Measurements from ENCODE around the gene AGAP1.

The AGAP1 gene

DNA sequence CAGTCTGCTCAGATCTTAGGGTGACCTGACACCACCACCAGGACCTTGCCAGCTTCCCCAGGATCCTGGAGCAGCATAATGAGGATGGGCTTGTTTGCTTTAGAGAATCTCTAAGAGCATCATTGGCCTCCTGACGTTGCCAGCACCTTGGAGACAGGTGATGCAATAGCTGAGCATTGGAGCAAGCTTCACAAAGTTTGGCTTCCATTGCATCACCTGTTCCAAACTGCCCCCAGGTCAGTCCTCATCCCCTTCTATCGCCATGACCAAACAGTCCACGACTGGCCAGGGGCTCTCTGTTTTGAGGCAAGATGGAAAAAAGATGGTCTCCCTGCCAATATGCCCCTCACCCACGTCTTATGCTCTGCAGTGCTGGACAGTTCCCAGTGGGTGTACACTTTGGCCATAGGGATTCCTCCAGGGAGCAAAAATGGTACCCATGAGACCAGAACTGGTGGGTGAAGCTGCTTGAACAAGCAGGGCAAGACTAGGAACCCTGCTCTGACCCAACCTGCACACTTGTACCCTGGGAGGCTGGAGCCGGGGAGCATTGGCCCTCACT is 22.6 kb upstream of the AGAP1 start:
- peaks cover 3% of the 10 kb centered on the region for H3K27me3 Mint-ChIP-seq
- no peak for DNase-seq (ENCODE audit: low spot score in 2 of 2)
- H3K4me3 Mint-ChIP-seq = no peak overlapping the region
- ATAC-seq (ENCODE audit: low read depth) = no peak
- no peaks in the 10 kb centered on the region for H3K36me3 Mint-ChIP-seq
- H3K4me1 Mint-ChIP-seq = no peaks in the 10 kb centered on the region
- H3K9me3 Mint-ChIP-seq = peaks cover 5% of the 10 kb centered on the region
- no peak overlapping the region for H3K27ac Mint-ChIP-seq

DNA sequence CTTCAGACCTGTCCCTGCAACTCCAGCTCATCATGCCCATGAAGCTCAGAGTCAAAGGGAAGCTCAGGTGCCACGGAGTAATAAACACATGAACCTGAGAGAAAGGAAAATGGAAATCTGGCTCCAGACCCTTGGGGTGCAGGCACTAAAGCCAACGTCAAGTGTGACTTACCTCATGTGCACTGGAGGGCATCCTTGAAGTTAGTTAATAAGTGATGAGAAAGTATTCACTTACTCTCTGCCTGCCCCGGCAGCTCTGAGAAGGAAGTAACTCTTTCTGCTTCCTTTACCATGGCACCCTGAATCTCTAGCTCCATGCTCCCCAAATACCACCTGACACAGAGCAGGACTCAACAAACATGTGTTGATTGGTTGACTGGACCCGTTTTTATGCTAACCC is 21.4 kb upstream of the AGAP1 start:
- H3K36me3 Mint-ChIP-seq = no peaks in the 10 kb centered on the region
- peaks cover 3% of the 10 kb centered on the region for H3K27me3 Mint-ChIP-seq

DNA sequence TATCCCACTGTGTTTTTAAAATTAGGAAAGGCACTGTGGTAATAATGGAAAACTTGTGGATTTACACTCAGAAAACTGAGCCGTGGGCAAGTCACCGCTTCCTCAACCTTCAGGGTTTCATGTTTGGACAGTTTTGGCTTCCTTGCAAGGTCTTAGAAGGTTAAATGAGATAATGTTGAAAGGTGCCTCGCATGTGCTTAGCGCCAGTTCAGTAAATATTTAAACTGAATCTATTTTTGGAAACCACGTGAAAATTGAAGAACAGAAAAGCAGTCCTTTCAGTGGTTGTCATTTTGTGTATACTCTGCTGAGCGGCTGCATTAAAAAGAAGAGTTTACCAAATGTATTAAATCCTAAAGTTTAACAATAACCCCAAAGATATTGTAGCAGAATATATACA is 15.2 kb upstream of the AGAP1 start:
- Mint-ChIP-seq H3K4me1 (no peaks in the 10 kb centered on the region), H3K36me3 (no peaks in the 10 kb centered on the region), H3K27ac (no peak overlapping the region), H3K4me3 (no peak overlapping the region), H3K27me3 (peaks cover 5% of the 10 kb centered on the region), H3K9me3 (peaks cover 7% of the 10 kb centered on the region)
- no peak for DNase-seq (ENCODE audit: low spot score in 2 of 2)
- no peak for ATAC-seq (ENCODE audit: low read depth)

More for the DNA sequence above, 21.4 kb upstream of the AGAP1 start:
- Mint-ChIP-seq H3K4me1 (no peaks in the 10 kb centered on the region), H3K9me3 (peaks cover 5% of the 10 kb centered on the region), H3K4me3 (no peak overlapping the region), H3K27ac (no peak overlapping the region)
- DNase-seq (ENCODE audit: low spot score in 2 of 2) (no peak), ATAC-seq (ENCODE audit: low read depth) (no peak)

DNA sequence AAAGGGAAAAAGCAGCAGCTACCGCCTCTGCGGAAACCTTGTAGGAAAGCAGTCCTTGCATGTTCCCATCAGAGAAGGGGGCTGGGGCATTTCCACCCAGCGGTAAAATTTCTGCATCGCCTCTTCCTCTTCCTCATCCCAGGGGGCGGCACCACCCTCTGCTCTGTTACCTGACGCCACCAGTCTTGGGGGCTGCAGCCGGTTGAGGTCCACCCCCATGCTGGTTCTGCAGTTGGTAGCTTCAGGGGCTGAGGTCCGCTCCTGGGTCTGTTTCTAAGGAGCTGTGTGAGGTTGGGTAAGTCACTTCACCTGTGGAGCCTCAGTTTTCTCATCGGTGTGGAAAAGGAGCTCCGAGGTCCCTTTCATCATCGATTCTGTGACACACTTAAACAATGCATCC is 14.2 kb upstream of the AGAP1 start:
- no peaks in the 10 kb centered on the region for H3K36me3 Mint-ChIP-seq

DNA sequence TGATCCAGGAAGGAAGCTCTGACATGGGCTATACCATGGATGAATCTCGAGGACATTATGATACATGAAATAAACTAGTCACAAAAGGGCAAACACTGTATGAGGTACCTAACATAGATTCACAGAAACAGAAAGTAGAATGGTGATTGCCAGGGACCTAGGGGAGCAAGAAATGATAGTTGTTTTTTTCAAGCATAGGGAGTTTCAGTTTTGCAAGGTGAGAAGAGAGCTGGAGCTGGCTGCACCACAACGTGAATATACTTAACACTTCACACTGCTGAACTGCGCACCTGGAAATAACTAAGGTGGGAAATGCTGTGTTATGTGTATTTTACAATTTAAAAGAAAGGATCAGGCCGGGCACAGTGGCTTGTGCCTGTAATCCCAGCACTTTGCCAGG is 13.2 kb upstream of the AGAP1 start:
- ATAC-seq (ENCODE audit: low read depth) = no peak

More for the DNA sequence above, 14.2 kb upstream of the AGAP1 start:
- H3K27me3 Mint-ChIP-seq = peaks cover 4% of the 10 kb centered on the region
- no peaks in the 10 kb centered on the region for H3K4me1 Mint-ChIP-seq
- no peak overlapping the region for H3K27ac Mint-ChIP-seq
- ATAC-seq (ENCODE audit: low read depth) (no peak), DNase-seq (ENCODE audit: low spot score in 2 of 2) (no peak)
- H3K4me3 Mint-ChIP-seq = no peak overlapping the region
- H3K9me3 Mint-ChIP-seq = peaks cover 5% of the 10 kb centered on the region

DNA sequence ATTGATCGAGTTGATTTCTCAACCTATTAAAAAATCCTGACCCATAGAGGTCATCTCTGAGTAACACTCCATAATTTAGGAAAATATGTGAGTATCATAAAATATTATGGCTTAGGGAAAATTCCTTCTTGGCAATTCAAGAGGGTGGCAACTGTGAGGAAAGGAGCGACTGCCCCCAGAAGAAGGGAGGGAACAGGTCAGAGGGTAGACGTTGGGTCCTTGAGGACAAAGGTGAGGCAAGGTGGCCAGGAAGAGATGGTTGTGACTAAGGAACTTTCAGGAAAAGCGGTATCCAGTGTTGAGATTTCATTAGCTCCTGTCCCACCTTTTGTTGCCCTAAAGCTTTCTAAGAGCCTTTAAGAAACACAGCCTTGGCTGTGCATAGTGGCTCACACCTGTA is 10.5 kb upstream of the AGAP1 start:
- H3K27me3 Mint-ChIP-seq = peaks cover 2% of the 10 kb centered on the region
- peaks cover 5% of the 10 kb centered on the region for H3K9me3 Mint-ChIP-seq
- H3K27ac Mint-ChIP-seq = no peak overlapping the region
- H3K4me1 Mint-ChIP-seq = no peaks in the 10 kb centered on the region
- H3K4me3 Mint-ChIP-seq = no peak overlapping the region
- DNase-seq (ENCODE audit: low spot score in 2 of 2) (no peak), ATAC-seq (ENCODE audit: low read depth) (no peak)
- no peaks in the 10 kb centered on the region for H3K36me3 Mint-ChIP-seq

More for the DNA sequence above, 13.2 kb upstream of the AGAP1 start:
- no peak for DNase-seq (ENCODE audit: low spot score in 2 of 2)
- peaks cover 4% of the 10 kb centered on the region for H3K27me3 Mint-ChIP-seq
- H3K27ac Mint-ChIP-seq = no peak overlapping the region
- no peaks in the 10 kb centered on the region for H3K4me1 Mint-ChIP-seq
- H3K36me3 Mint-ChIP-seq = no peaks in the 10 kb centered on the region
- H3K9me3 Mint-ChIP-seq = peaks cover 6% of the 10 kb centered on the region
- H3K4me3 Mint-ChIP-seq = no peak overlapping the region

DNA sequence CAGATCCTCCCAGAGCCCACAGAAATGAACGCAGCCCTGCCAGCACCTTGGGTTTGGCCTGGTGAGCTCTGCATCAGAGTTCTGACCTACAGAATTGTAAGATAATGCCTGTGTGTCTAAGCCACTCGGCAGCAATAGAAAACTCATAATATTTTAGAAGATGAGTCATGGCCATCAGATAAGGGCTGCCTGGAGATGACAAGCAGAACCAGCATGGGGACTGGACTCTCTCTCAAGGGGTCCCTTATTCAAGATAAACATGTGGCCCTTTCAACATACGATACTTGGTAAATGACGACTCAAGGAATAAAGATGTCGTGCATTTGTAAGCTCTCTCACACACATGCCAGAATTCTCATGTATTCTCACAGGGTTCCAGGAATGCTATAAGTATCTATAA is 8.5 kb upstream of the AGAP1 start:
- Mint-ChIP-seq H3K9me3 (peaks cover 6% of the 10 kb centered on the region), H3K36me3 (no peaks in the 10 kb centered on the region), H3K27ac (no peak overlapping the region), H3K4me1 (no peaks in the 10 kb centered on the region), H3K27me3 (peaks cover 7% of the 10 kb centered on the region), H3K4me3 (no peak overlapping the region)
- no peak for ATAC-seq (ENCODE audit: low read depth)
- no peak for DNase-seq (ENCODE audit: low spot score in 2 of 2)

DNA sequence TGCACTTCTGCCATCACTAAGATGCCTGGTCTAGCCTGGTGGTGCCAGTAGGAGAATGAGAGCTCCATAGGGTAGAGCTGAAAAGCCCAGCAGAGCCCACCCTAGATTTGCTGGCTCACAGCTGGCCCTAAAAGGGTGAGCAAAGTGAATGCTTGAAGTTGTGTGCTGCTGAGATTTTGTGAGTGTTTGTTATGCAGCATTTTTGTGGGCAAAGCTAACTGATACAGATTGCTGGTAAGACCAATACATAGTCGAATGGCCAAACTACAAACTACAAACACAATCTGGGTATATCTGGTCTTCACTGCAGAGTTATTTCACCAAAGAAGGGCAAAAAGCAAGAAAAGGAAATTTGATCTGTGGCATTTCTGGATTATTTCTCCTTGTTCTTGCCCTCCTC is 7.1 kb upstream of the AGAP1 start:
- no peak overlapping the region for H3K27ac Mint-ChIP-seq
- H3K9me3 Mint-ChIP-seq = peaks cover 5% of the 10 kb centered on the region
- peaks cover 8% of the 10 kb centered on the region for H3K27me3 Mint-ChIP-seq
- no peaks in the 10 kb centered on the region for H3K4me1 Mint-ChIP-seq
- H3K4me3 Mint-ChIP-seq = no peak overlapping the region
- no peak for ATAC-seq (ENCODE audit: low read depth)
- no peaks in the 10 kb centered on the region for H3K36me3 Mint-ChIP-seq
- DNase-seq (ENCODE audit: low spot score in 2 of 2) = no peak

DNA sequence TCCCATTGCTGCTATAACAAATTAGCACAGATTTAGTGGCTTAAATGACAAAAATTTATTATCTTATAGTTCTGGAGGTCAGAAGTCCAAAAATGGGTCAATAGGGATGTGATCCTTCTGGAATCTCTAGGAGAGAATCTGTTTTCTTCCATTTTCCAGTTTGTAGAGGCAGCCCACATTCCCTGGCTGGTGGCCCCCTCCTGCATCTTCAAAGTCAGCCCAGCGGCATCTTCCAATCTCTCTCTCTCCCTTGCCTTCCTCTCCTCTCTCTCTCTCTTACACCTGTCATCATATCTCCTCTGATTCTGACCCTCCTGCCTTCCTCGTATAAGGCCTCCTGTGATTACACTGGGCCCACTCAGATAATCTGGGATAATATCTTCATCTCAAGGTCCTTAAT is 3.9 kb upstream of the AGAP1 start:
- no peak for ATAC-seq (ENCODE audit: low read depth)
- Mint-ChIP-seq H3K9me3 (peaks cover 4% of the 10 kb centered on the region), H3K27ac (no peak overlapping the region), H3K36me3 (no peaks in the 10 kb centered on the region), H3K4me1 (peaks cover 2% of the 10 kb centered on the region), H3K27me3 (peaks cover 19% of the 10 kb centered on the region), H3K4me3 (no peak overlapping the region)
- DNase-seq (ENCODE audit: low spot score in 2 of 2) = no peak

DNA sequence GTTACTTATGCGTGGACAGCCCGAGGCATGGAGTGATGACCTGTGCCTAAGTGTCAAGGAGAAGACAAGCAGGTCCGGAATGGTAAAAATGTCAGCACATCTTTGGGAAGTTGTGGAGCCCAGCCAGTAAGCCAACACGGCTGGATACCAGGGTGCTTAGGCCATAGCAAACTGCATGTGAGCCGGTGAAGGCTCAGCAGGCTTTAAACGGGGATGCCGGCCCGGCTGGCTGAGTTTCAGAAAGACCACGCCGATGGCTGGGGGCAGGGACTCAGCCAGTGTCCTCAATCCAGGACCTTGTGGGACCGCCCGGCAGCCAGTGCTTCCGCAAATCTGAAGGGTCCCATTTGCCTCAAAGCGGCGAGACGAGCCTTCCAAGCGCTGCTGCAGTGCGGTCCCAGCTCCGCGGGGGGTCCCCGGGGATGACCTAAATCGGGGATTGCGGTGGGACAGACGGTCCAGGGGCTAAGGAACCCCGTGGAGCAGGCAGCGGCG is 946 bp upstream of the AGAP1 start:
- Mint-ChIP-seq H3K4me1 (peaks cover 2% of the 10 kb centered on the region), H3K9me3 (peaks cover 2% of the 10 kb centered on the region), H3K36me3 (no peaks in the 10 kb centered on the region), H3K4me3 (peak overlapping the region; percentile 80), H3K27me3 (peaks cover 24% of the 10 kb centered on the region), H3K27ac (no peak overlapping the region)
- DNase-seq (ENCODE audit: low spot score in 2 of 2) (no peak), ATAC-seq (ENCODE audit: low read depth) (no peak)

DNA sequence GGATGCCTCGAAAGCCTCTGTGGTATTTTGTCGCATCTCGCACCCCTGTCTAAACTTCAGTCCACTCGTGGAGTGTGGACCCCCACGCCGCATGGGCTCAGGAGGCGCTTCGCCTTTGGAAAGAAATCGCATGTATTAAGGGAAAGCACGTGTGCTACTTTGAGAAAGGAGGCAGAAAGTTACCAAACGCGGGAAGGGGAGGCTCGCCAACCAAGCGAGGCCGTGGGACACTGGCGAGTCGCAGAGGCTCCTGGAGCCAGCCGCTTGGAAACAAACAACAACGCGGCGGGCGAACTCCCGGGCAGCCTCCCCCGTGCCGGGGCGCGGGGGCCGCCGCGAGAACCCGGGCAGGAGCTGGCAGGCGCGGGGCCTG is 455 bp upstream of the AGAP1 start:
- no peak for ATAC-seq (ENCODE audit: low read depth)
- Mint-ChIP-seq H3K9me3 (peaks cover 2% of the 10 kb centered on the region), H3K27me3 (peaks cover 24% of the 10 kb centered on the region)

DNA sequence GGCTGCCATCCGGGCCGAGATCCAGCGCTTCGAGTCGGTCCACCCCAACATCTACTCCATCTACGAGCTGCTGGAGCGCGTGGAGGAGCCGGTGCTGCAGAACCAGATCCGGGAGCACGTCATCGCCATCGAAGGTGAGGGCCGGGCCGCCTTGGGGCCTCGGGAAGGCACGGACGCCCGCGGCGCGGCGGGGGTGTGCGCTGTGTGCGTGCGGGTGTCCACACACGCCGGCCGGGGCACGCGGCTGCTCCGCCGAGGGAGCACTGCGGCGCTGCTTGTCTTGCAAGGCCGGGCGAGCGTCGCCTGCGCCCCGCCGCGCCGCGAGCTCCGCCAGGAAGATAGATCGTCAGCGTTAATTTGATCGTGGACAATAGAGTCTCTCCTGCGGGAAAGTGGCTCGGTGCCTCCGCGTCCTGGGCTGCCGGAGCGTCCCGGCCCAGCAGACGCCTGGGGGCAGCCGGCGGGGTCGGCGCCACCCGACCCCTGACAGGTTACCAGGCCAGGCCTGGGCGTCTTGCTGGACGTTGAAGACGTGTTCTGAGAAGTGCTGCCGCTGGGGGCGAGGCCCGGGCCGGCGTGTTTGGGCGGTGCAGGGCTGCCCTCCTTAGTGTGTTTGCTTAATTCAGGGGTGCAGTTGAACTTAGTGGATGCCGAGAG is 1.0 kb downstream of the AGAP1 start:
- ATAC-seq (ENCODE audit: low read depth) = no peak

More for the DNA sequence above, 455 bp upstream of the AGAP1 start:
- Mint-ChIP-seq H3K4me1 (peaks cover 2% of the 10 kb centered on the region), H3K4me3 (peak overlapping the region; percentile 80), H3K27ac (no peak overlapping the region), H3K36me3 (no peaks in the 10 kb centered on the region)
- DNase-seq (ENCODE audit: low spot score in 2 of 2) = no peak

DNA sequence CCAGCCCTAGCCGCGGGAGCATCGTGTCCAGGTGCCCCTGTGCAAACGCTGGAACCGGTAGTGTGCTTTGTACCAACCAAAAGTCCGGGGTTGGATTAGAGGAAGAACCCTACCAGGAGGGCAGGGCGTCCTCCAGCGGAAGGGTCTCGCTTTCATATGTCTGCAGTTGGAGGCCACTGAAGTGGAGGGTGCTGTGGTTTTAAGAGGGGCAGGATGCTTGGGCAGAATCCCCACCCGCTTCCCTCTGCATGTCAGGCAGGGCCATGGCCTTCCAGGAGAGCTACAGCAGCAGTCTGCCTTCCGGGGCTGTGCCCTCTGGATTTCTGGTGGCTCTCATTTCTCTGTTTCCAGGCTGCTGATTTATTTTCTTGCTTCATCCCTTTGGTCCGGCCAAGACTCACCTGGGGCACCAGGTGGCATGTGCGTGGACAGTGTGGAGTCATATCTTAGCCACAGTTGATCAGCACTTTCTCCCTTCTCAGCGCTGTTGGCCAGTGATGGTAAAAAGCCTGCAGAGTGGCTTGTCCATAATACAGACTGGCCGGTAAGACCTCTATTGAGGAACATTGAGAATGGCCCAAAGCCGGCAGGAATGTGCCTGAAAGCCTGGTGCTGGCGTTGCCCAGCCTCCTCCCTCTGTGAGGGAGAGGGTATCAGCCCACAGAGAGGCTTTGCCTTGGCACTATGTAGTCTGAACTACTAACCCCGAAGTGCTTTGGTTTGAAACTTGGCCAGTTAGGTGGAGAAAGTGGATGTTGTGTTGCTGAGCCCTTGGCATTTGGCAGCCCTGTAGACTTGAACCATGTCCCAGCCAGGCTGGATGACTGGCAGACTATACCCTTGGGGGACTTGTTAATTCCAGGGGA is 1.8 kb downstream of the AGAP1 start:
- peaks cover 21% of the 10 kb centered on the region for H3K27me3 Mint-ChIP-seq
- H3K27ac Mint-ChIP-seq = no peak overlapping the region
- H3K4me1 Mint-ChIP-seq = peaks cover 2% of the 10 kb centered on the region
- ATAC-seq (ENCODE audit: low read depth) (no peak), DNase-seq (ENCODE audit: low spot score in 2 of 2) (no peak)
- H3K36me3 Mint-ChIP-seq = no peaks in the 10 kb centered on the region
- H3K4me3 Mint-ChIP-seq = peak overlapping the region; percentile 40
- no peaks in the 10 kb centered on the region for H3K9me3 Mint-ChIP-seq

More for the DNA sequence above, 1.0 kb downstream of the AGAP1 start:
- peak overlapping the region; percentile 7 for H3K4me3 Mint-ChIP-seq
- peaks cover 2% of the 10 kb centered on the region for H3K4me1 Mint-ChIP-seq
- H3K9me3 Mint-ChIP-seq = peaks cover 2% of the 10 kb centered on the region
- no peak overlapping the region for H3K27ac Mint-ChIP-seq
- H3K36me3 Mint-ChIP-seq = no peaks in the 10 kb centered on the region
- peaks cover 25% of the 10 kb centered on the region for H3K27me3 Mint-ChIP-seq
- no peak for DNase-seq (ENCODE audit: low spot score in 2 of 2)

DNA sequence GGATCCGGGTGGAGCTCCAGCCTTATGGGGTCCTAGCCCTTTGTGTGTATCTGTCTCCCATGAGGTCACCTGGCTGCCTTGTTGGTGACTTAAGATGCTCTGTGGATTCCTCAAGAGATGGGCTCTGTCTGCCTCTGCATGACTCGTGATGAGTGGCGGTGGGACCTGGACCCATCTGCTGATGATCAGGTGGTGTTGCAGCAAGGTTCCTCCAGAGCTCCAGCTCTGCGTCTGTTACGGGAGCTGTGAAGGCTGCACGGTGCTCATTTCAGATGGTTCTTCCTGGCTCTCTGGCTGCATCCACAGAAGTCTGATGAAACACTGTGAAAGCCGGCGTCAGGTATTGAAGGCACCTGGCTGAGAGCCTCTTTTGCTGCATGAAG is 2.4 kb downstream of the AGAP1 start:
- no peaks in the 10 kb centered on the region for H3K9me3 Mint-ChIP-seq
- no peak overlapping the region for H3K27ac Mint-ChIP-seq
- ATAC-seq (ENCODE audit: low read depth) (no peak), DNase-seq (ENCODE audit: low spot score in 2 of 2) (no peak)
- no peaks in the 10 kb centered on the region for H3K36me3 Mint-ChIP-seq
- peaks cover 2% of the 10 kb centered on the region for H3K4me1 Mint-ChIP-seq
- H3K4me3 Mint-ChIP-seq = no peak overlapping the region
- peaks cover 21% of the 10 kb centered on the region for H3K27me3 Mint-ChIP-seq

Data from memory B cell (primary cell).